H9 (cell line): ENCODE results near the gene LAMA3. TPM values are rescaled to one million over a fixed set of nuclear protein-coding genes. Genes with fewer than 3 reads are reported as not detected.

ENCODE experiments used
- DNase-seq: peaks from one replicate; pipeline ENCODE4 v3.0.0-alpha.2; 2017
- H2AFZ ChIP-seq: one replicate; pipeline ENCODE4 v1.6.1; 2013; ENCODE audit warnings: mild to moderate bottlenecking, low read length, control low read depth, moderate library complexity
- H2AK5ac ChIP-seq: 2 replicates; pipeline ENCODE4 v1.6.1; 2013; ENCODE audit warnings: low read length, control low read depth, mixed read lengths; ENCODE audit not compliant: insufficient read length
- H2BK120ac ChIP-seq: one replicate; pipeline ENCODE4 v1.6.1; 2013; ENCODE audit warnings: low read depth, mild to moderate bottlenecking, low read length, control low read depth, inconsistent platforms; ENCODE audit not compliant: poor library complexity, severe bottlenecking
- H2BK12ac ChIP-seq: 2 replicates; pipeline ENCODE4 v1.6.1; 2013; ENCODE audit warnings: low read length, control low read depth, mixed read lengths, low read depth; ENCODE audit not compliant: insufficient read length
- H2BK15ac ChIP-seq: 2 replicates; pipeline ENCODE4 v1.6.1; 2013; ENCODE audit warnings: low read depth, low read length, control low read depth
- H2BK20ac ChIP-seq: one replicate; pipeline ENCODE4 v1.6.1; 2013; ENCODE audit warnings: low read depth, mild to moderate bottlenecking, low read length, control low read depth, inconsistent platforms; ENCODE audit not compliant: poor library complexity, severe bottlenecking
- H2BK5ac ChIP-seq: 2 replicates; pipeline ENCODE4 v1.6.1; 2013; ENCODE audit warnings: low read length, control low read depth, mixed read lengths; ENCODE audit not compliant: insufficient read length
- H3K14ac ChIP-seq: 2 replicates; pipeline ENCODE4 v1.6.1; 2013; ENCODE audit warnings: low read length, control low read depth; ENCODE audit not compliant: insufficient read depth
- H3K18ac ChIP-seq: 2 replicates; pipeline ENCODE4 v1.6.1; 2013; ENCODE audit warnings: low read depth, mild to moderate bottlenecking, mixed read lengths, low read length, control low read depth; ENCODE audit not compliant: insufficient read length
- H3K23ac ChIP-seq: 2 replicates; pipeline ENCODE4 v1.6.1; 2013; ENCODE audit warnings: low read length, control low read depth, mixed read lengths, low read depth; ENCODE audit not compliant: insufficient read length
- H3K23me2 ChIP-seq: 2 replicates; pipeline ENCODE4 v1.6.1; 2013; ENCODE audit warnings: low read depth, mild to moderate bottlenecking, mixed read lengths, low read length, control low read depth; ENCODE audit not compliant: insufficient read length, poor library complexity, severe bottlenecking
- H3K27ac ChIP-seq: 2 replicates; pipeline ENCODE4 v1.5.1; 2013; ENCODE audit warnings: low read length, control low read depth, mixed read lengths, low read depth; ENCODE audit not compliant: insufficient read length
- H3K27me3 ChIP-seq: 2 replicates; pipeline ENCODE4 v1.6.1; 2013; ENCODE audit warnings: low read length, control low read depth, inconsistent platforms; ENCODE audit not compliant: insufficient read depth
- H3K4ac ChIP-seq: 2 replicates; pipeline ENCODE4 v1.6.1; 2013; ENCODE audit warnings: low read depth, mild to moderate bottlenecking, control low read depth, inconsistent platforms, low read length, moderate library complexity
- H3K4me1 ChIP-seq: 2 replicates; pipeline ENCODE4 v1.6.1; 2013; ENCODE audit warnings: low read length, control low read depth, inconsistent platforms; ENCODE audit not compliant: insufficient read depth
- H3K4me2 ChIP-seq: 2 replicates; pipeline ENCODE4 v1.6.1; 2013; ENCODE audit warnings: low read length, control low read depth, mixed read lengths; ENCODE audit not compliant: insufficient read length, insufficient read depth
- H3K56ac ChIP-seq: 2 replicates; pipeline ENCODE4 v1.6.1; 2013; ENCODE audit warnings: low read depth, mild to moderate bottlenecking, mixed read lengths, low read length, control low read depth; ENCODE audit not compliant: insufficient read length
- H3K79me1 ChIP-seq: 2 replicates; pipeline ENCODE4 v1.6.1; 2013; ENCODE audit warnings: low read depth, mild to moderate bottlenecking, moderate library complexity, low read length, control low read depth, inconsistent platforms; ENCODE audit not compliant: insufficient read depth, poor library complexity, severe bottlenecking
- H3K79me2 ChIP-seq: 2 replicates; pipeline ENCODE4 v1.6.1; 2013; ENCODE audit warnings: low read length, control low read depth, inconsistent platforms; ENCODE audit not compliant: insufficient read depth
- H3K9ac ChIP-seq: 2 replicates; pipeline ENCODE4 v1.6.1; 2013; ENCODE audit warnings: low read length, control low read depth, mixed read lengths; ENCODE audit not compliant: insufficient read length; ENCODE audit errors: extremely low read depth
- H3K9me3 ChIP-seq: one replicate; pipeline ENCODE4 v1.6.1; 2013; ENCODE audit warnings: low read depth, low read length, inconsistent platforms; ENCODE audit not compliant: control insufficient read depth
- H3T11ph ChIP-seq: one replicate; pipeline ENCODE4 v1.6.1; 2013; ENCODE audit warnings: mild to moderate bottlenecking, low read length, control low read depth, inconsistent platforms
- H4K20me1 ChIP-seq: one replicate; pipeline ENCODE4 v1.6.1; 2013; ENCODE audit not compliant: control insufficient read depth, insufficient read length, insufficient read depth
- H4K5ac ChIP-seq: 2 replicates; pipeline ENCODE4 v1.6.1; 2013; ENCODE audit warnings: low read depth, mild to moderate bottlenecking, mixed read lengths, low read length, control low read depth; ENCODE audit not compliant: insufficient read length
- H4K8ac ChIP-seq: replicated peaks from 2 replicates; pipeline ENCODE4 v1.6.1; 2013; ENCODE audit warnings: low read length, control low read depth, mixed read lengths, low read depth; ENCODE audit not compliant: insufficient read length
- H4K91ac ChIP-seq: 2 replicates; pipeline ENCODE4 v1.6.1; 2013; ENCODE audit warnings: low read depth, mild to moderate bottlenecking, moderate library complexity, mixed read lengths, low read length, control low read depth; ENCODE audit not compliant: insufficient read length
- H3K27ac Mint-ChIP-seq, 3 experiments: 2 replicates in 2 of 3; 3 replicates in 1 of 3; pipeline ENCODE4 v1.8.0; 2020 to 2021; ENCODE audit warnings: mixed read lengths in 3 of 3, mild to moderate bottlenecking in 1 of 3, moderate library complexity in 1 of 3
- H3K27me3 Mint-ChIP-seq: 2 replicates; pipeline ENCODE4 v1.8.0; 2021; ENCODE audit warnings: low read depth, mild to moderate bottlenecking, moderate library complexity, mixed read lengths
- H3K36me3 Mint-ChIP-seq, 3 experiments: 2 replicates in 2 of 3; 3 replicates in 1 of 3; pipeline ENCODE4 v1.8.0; 2020 to 2021; ENCODE audit warnings: low read depth in 3 of 3, mixed read lengths in 3 of 3; ENCODE audit not compliant: insufficient read depth in 1 of 3
- H3K4me1 Mint-ChIP-seq, 2 experiments: 2 replicates each; pipeline ENCODE4 v1.8.0; 2020; ENCODE audit warnings: mixed read lengths in 2 of 2
- H3K4me3 Mint-ChIP-seq, 2 experiments: 2 replicates in 1 of 2; 3 replicates in 1 of 2; pipeline ENCODE4 v1.8.0; 2020 to 2021; ENCODE audit warnings: mild to moderate bottlenecking in 2 of 2, mixed read lengths in 2 of 2, moderate library complexity in 1 of 2
- H3K9me3 Mint-ChIP-seq, 2 experiments: 2 replicates in 1 of 2; 3 replicates in 1 of 2; pipeline ENCODE4 v1.8.0; 2020; ENCODE audit warnings: mild to moderate bottlenecking in 2 of 2, mixed read lengths in 2 of 2, moderate library complexity in 1 of 2
- total RNA-seq: library from RNA; stranded (reverse); gene quantifications from 2 replicates; pipeline ENCODE4 v1.2.1, GENCODE V29; 2021
- TF ChIP-seq, protein P1 (sequence below): fragments of 200-600 bp; sonication (generic); conservative IDR thresholded peaks from 3 replicates; pipeline ENCODE4 v1.8.0; 2021; ENCODE audit warnings: antibody characterized with exemption, mild to moderate bottlenecking

LAMA3 gene
- total RNA-seq, 1 experiment from 2014 or later = 0.33 TPM

DNA sequence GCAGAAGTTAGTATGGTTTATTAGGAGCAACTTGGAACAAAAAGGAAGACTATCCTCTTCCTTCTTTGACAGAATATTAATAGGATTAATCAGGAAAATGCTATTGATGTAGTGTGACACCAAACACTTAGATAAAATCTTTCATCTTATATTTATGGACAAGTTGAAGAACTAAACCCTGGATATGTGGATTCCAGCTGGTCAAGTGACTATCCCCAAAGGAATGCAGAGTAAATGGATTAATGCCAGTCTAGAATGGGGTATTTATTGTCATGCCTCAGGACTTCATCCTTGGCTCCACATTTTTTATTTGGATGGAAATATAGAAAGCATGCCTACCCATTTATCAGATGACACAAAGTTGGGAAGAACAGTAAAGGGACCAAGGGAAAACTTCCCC lies 201.3 kb downstream of the LAMA3 start:
- H3K23me2 ChIP-seq = no peaks in the 10 kb centered on the region
- no peak overlapping the region for H3K14ac ChIP-seq
- no peaks in the 10 kb centered on the region for H3K27me3 Mint-ChIP-seq
- TF ChIP-seq, protein P1, sequence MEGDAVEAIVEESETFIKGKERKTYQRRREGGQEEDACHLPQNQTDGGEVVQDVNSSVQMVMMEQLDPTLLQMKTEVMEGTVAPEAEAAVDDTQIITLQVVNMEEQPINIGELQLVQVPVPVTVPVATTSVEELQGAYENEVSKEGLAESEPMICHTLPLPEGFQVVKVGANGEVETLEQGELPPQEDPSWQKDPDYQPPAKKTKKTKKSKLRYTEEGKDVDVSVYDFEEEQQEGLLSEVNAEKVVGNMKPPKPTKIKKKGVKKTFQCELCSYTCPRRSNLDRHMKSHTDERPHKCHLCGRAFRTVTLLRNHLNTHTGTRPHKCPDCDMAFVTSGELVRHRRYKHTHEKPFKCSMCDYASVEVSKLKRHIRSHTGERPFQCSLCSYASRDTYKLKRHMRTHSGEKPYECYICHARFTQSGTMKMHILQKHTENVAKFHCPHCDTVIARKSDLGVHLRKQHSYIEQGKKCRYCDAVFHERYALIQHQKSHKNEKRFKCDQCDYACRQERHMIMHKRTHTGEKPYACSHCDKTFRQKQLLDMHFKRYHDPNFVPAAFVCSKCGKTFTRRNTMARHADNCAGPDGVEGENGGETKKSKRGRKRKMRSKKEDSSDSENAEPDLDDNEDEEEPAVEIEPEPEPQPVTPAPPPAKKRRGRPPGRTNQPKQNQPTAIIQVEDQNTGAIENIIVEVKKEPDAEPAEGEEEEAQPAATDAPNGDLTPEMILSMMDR = no peak
- H3K9ac ChIP-seq = no peak overlapping the region
- no peak overlapping the region for H3T11ph ChIP-seq
- no peak overlapping the region for H3K4me2 ChIP-seq
- H3K79me1 ChIP-seq = no peaks in the 10 kb centered on the region
- no peak overlapping the region for H3K27ac ChIP-seq
- no peak overlapping the region for H2BK12ac ChIP-seq
- H4K91ac ChIP-seq = no peak overlapping the region
- H3K4me3 Mint-ChIP-seq = no peak overlapping the region
- H3K56ac ChIP-seq = no peak overlapping the region
- H2BK20ac ChIP-seq = no peak overlapping the region
- no peak overlapping the region for H2AFZ ChIP-seq
- no peak overlapping the region for H2AK5ac ChIP-seq
- no peaks in the 10 kb centered on the region for H3K9me3 ChIP-seq
- no peaks in the 10 kb centered on the region for H3K4me1 ChIP-seq
- H3K36me3 Mint-ChIP-seq = no peaks in the 10 kb centered on the region
- H3K23ac ChIP-seq = no peak overlapping the region
- no peaks in the 10 kb centered on the region for H3K9me3 Mint-ChIP-seq
- H3K79me2 ChIP-seq = no peaks in the 10 kb centered on the region
- DNase-seq = no peak
- H3K27me3 ChIP-seq = no peaks in the 10 kb centered on the region
- H2BK120ac ChIP-seq = no peak overlapping the region
- no peak overlapping the region for H4K5ac ChIP-seq
- 0 out of 4 replicates have a peak, but pooled peaks cover 0 to 2% of the 10 kb centered on the region in 2 experiments for H3K4me1 Mint-ChIP-seq
- no peak overlapping the region for H3K27ac Mint-ChIP-seq
- no peak overlapping the region for H3K18ac ChIP-seq
- no peak overlapping the region for H3K4ac ChIP-seq
- H2BK15ac ChIP-seq = no peak overlapping the region
- no peaks in the 10 kb centered on the region for H4K20me1 ChIP-seq
- H4K8ac ChIP-seq = no peak overlapping the region
- no peak overlapping the region for H2BK5ac ChIP-seq
